HFF-Myc (cell line): ENCODE results near the gene FOXRED2.
A peak's percentile ranks its signal among the peaks of the same experiment; 100 is the strongest.

Experiments used
- DNase-seq: peaks from one replicate; pipeline ENCODE4 v3.0.0-alpha.2; 2011; ENCODE audit warnings: low read depth; ENCODE audit errors: extremely low read depth
- H3K4me3 ChIP-seq: replicated peaks from 2 replicates; pipeline ENCODE4 v1.5.1; 2011; ENCODE audit warnings: low read depth, mild to moderate bottlenecking, control low read depth, low read length
- TF ChIP-seq, protein P1 (sequence below): IDR thresholded peaks from 2 replicates; pipeline ENCODE4 v1.5.1; 2012; ENCODE audit warnings: mild to moderate bottlenecking, low read depth, low read length, control low read depth; ENCODE audit errors: missing control alignments

The FOXRED2 gene

GRCh38 chr22:36447632-36448031, 59.2 kb downstream of the FOXRED2 start:
- DNase-seq: no peak
- H3K4me3 ChIP-seq: no peak overlapping the region
- TF ChIP-seq, protein P1, sequence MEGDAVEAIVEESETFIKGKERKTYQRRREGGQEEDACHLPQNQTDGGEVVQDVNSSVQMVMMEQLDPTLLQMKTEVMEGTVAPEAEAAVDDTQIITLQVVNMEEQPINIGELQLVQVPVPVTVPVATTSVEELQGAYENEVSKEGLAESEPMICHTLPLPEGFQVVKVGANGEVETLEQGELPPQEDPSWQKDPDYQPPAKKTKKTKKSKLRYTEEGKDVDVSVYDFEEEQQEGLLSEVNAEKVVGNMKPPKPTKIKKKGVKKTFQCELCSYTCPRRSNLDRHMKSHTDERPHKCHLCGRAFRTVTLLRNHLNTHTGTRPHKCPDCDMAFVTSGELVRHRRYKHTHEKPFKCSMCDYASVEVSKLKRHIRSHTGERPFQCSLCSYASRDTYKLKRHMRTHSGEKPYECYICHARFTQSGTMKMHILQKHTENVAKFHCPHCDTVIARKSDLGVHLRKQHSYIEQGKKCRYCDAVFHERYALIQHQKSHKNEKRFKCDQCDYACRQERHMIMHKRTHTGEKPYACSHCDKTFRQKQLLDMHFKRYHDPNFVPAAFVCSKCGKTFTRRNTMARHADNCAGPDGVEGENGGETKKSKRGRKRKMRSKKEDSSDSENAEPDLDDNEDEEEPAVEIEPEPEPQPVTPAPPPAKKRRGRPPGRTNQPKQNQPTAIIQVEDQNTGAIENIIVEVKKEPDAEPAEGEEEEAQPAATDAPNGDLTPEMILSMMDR: no peak

DNA sequence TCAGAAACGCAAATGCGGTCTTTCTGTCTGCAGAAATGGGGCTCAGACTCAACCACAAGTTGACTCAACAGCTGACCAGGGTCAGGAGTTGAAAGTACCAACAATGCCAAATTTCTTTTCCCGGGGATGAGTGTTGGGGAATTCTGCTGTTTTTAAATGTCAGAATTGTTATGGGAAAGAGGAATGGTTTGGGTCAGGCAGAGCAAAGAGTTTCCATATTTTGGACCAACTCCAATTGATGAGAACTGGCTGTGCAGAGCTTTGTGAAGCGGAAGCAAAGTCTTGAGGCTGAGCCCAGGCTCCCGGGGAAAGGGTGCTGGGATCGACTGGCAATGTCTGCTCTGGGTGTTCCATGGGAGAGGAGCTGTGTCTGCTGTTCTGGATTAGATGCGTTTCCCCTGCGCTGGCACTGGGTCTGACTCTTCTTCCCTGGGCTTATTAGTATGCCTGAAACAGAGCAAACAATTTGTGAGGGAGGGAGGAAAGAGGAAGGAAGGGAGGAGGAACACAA, 61.6 kb downstream of the FOXRED2 start:
- TF ChIP-seq, protein P1: no peak
- DNase-seq: no peak
- no peak overlapping the region for H3K4me3 ChIP-seq

DNA sequence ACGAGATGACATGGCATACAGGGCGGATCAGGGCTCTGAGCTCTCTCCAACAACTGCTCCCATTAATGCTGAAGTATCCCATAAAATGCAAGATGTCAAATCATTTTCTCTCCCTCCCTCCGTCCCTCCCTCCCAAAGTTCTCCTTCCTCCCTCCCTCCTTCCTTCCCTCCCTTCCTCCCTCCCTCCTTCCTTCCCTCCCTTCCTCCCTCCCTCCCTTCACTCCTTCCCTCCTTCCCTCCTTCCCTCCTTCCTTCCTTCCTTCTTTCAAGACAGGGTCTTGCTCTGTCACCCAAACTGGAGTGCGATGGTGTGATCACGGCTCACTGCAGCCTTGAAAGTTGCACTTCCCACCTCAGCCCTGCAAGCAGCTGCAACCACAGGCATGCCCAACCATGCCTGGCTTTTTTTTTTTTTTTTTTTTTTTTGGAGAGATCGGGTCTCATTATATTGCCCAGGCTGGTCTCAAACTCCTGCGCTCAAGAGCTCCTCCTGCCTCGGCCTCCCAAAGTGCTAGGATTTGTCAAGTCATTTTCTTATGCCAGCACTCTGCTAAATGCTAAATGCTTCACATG, 63.6 kb downstream of the FOXRED2 start:
- DNase-seq: no peak
- TF ChIP-seq, protein P1: no peak
- no peak overlapping the region for H3K4me3 ChIP-seq

DNA sequence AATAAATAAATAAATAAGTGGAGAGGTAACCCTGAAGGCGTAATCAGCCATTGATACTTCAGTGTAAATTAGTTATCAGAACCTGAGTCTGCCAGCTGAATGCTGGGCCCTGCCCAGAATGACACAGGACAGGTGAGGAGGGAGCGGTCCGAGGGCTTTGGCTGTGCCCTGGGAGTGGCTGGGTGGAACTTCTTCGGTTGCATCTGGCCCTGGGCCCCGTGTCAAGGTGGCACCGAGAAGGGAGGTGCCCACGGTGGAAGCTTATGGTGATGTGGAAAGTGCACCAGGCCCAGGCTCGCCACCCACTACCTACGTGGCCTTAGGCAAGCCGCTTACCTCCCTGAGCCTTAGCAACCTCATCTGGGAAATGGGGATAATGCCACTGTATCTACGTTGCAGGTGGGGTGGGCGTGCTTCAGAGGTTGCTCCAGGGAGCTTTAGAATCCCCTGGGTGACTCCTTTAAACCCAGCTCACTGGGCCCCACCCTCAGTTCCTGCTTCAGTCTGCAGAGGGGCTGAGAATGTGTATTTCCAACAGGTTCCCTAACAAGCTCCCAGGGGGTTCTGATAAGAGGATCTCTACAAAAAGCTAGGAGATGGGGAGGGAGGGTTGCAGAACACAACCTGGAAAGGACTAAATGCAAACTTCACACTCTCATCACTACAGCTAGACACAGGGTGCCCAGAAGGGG, 64.2 kb downstream of the FOXRED2 start:
- TF ChIP-seq, protein P1: no peak
- no peak for DNase-seq

DNA sequence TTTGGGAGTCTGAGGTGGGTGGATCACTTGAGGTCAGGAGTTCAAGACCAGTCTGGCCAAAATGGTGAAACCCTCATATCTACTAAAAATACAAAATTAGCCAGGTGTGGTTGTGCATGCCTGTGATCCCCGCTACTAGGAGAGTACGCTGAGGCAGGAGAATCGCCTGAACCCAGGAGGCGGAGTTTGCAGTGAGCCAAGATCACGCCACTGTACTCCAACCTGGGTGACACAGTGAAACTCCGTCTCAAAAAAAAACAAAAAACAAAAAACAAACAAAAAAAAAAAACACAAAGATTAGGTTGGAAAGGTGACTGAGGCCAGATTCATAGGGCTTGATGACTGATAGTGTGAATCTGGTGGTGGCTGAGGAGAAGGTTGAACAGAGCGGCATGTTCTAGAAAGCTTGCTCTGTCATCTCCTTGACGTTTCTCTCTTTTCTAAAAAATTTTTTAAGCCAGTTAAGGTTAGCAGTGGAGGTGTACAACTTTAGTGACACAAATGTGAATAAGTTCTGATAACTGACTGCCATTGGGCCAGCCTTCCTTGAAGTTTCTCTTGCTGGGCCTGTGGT, 66.3 kb downstream of the FOXRED2 start:
- H3K4me3 ChIP-seq: no peak overlapping the region
- TF ChIP-seq, protein P1: no peak
- DNase-seq: no peak

More for the DNA sequence above, 64.2 kb downstream of the FOXRED2 start:
- no peak overlapping the region for H3K4me3 ChIP-seq

- DNase-seq: peak; percentile 83
- TF ChIP-seq, protein P1: no peak
Observed at GRCh38 chr22:36439481-36440271, 67.2 kb downstream of the FOXRED2 start.

More at GRCh38 chr22:36439481-36440271, 67.2 kb downstream of the FOXRED2 start:
- no peak overlapping the region for H3K4me3 ChIP-seq
